ENCODE measurements around the gene MPZL2.

MPZL2 gene

GRCh38 chr11:118226781-118227180 is 37.3 kb downstream of the MPZL2 start:
- TF ChIP-seq POLR2AphosphoS5 (IDR thresholded peaks at IDR 0.05; ENCODE audit: low read depth, low read length) (no peak), REST (IDR thresholded peaks at IDR 0.05; ENCODE audit: insufficient read depth in 1 of 2, low read depth in 2 of 2, low read length in 2 of 2) (no peak), TAF1 (IDR thresholded peaks at IDR 0.05; ENCODE audit: borderline replicate concordance, insufficient read depth, low read length) (no peak)

GRCh38 chr11:118226296-118226695 is 37.8 kb downstream of the MPZL2 start:
- TF ChIP-seq SIN3A (IDR thresholded peaks at IDR 0.05; ENCODE audit: borderline replicate concordance, insufficient read depth, low read length) (no peak), TAF1 (IDR thresholded peaks at IDR 0.05; ENCODE audit: borderline replicate concordance, insufficient read depth, low read length) (no peak), POLR2AphosphoS5 (IDR thresholded peaks at IDR 0.05; ENCODE audit: low read depth, low read length) (no peak), FOXP2 (optimal IDR thresholded peaks at IDR 0.05; ENCODE audit: borderline replicate concordance, extremely low read depth, extremely low read length, insufficient read depth) (no peak), REST (IDR thresholded peaks at IDR 0.05; ENCODE audit: insufficient read depth in 1 of 2, low read depth in 2 of 2, low read length in 2 of 2) (no peak)

DNA sequence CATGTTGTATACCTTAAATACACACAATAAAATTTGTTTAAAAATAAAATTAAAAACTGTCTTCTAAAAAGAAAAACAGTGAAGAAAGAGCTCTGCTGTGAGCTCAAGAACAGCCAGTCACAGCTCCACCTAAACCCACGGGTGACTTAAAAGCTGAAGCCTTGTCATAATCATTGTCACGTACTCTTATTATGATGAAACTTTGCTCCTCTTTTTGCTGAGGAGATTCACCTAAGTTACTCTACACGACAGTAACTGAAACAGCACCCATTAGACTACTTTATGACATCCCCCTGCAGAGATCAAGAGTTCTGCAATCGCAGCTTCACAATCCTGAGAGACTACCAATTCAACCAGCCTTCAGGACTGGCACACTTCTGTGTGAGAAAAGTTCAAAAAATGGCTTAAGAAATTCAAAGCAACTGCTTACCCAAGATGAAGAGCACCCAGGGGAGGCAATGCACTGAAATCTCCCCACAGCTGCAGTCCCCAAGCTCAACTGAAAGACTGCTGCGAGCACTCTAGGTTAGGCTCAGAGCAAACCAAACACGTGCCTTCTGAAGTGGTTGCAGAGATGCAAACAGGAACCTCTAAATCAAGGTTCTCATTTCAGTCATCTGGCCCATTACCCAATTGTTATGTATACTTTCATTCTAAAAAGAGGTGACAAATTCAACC is 39.4 kb downstream of the MPZL2 start, which contains the start of gene JAML:
Gene JAML, minus strand, starts transcription at position 501 of the 678 bp plus-strand sequence. CDS start 10,145 bp downstream, outside the sequence.
- TF ChIP-seq SIN3A (IDR thresholded peaks at IDR 0.05; ENCODE audit: borderline replicate concordance, insufficient read depth, low read length) (no peak), FOXP2 (optimal IDR thresholded peaks at IDR 0.05; ENCODE audit: borderline replicate concordance, extremely low read depth, extremely low read length, insufficient read depth) (no peak), REST (IDR thresholded peaks at IDR 0.05; ENCODE audit: insufficient read depth in 1 of 2, low read depth in 2 of 2, low read length in 2 of 2) (no peak), POLR2AphosphoS5 (IDR thresholded peaks at IDR 0.05; ENCODE audit: low read depth, low read length) (no peak), TAF1 (IDR thresholded peaks at IDR 0.05; ENCODE audit: borderline replicate concordance, insufficient read depth, low read length) (no peak)

DNA sequence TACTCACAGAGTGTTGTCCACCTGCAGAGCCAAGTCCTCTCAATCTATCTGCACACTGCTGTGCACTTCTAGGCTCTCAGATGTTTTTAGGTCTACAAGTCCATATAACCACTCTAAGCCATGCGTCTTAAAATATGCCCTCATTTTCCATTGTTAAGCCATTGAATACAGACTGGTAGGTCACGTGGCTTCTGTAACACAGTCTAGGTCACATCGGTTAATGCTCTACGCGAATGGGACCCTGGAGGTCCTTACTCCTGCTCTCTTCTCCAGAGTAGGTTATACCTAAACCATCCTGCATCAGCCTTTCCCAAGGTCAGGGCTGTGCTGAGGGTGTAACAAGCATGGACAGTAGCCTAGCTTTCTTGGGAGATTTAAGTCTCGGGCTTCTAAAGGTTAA is 40.1 kb downstream of the MPZL2 start:
- no peak for TF ChIP-seq REST (IDR thresholded peaks at IDR 0.05; ENCODE audit: insufficient read depth in 1 of 2, low read depth in 2 of 2, low read length in 2 of 2)
- TF ChIP-seq POLR2AphosphoS5 (IDR thresholded peaks at IDR 0.05; ENCODE audit: low read depth, low read length), result no peak
- no peak for TF ChIP-seq FOXP2 (optimal IDR thresholded peaks at IDR 0.05; ENCODE audit: borderline replicate concordance, extremely low read depth, extremely low read length, insufficient read depth)
- TF ChIP-seq TAF1 (IDR thresholded peaks at IDR 0.05; ENCODE audit: borderline replicate concordance, insufficient read depth, low read length), result no peak
- no peak for TF ChIP-seq SIN3A (IDR thresholded peaks at IDR 0.05; ENCODE audit: borderline replicate concordance, insufficient read depth, low read length)
